GM13976 (cell line): ENCODE measurements around the gene OR7C1.

Experiments
- DNase-seq: peaks from one replicate; pipeline ENCODE4 v3.0.0; 2012; ENCODE audit warnings: low spot score
- CTCF ChIP-seq: IDR thresholded peaks from 2 replicates; pipeline ENCODE4 v1.5.1; 2012; ENCODE audit warnings: borderline replicate concordance, mild to moderate bottlenecking; ENCODE audit not compliant: insufficient read depth; ENCODE audit errors: extremely low read depth, missing control alignments, control extremely low read depth
- in situ Hi-C: fragments of 300-500 bp; cut with MboI; formaldehyde crosslinking; loops from one replicate; pipeline ENCODE4 v1.12.0; 2022; ENCODE audit warnings: low sequenced_read_pairs, mixed read lengths, inconsistent platforms; ENCODE audit not compliant: unreplicated experiment

Gene OR7C1

GRCh38 chr19:14763497-14764145 is 71.4 kb downstream of the OR7C1 start:
- in situ Hi-C loops = no loop called here
- no peak for DNase-seq
- TF ChIP-seq CTCF = no peak

GRCh38 chr19:14762111-14762510 is 72.9 kb downstream of the OR7C1 start:
- in situ Hi-C loops = no loop called here
- DNase-seq = no peak
- no peak for TF ChIP-seq CTCF

- in situ Hi-C loops = no loop called here
- DNase-seq = no peak
- TF ChIP-seq CTCF = no peak
These were observed 73.4 kb downstream of the OR7C1 start for GRCh38 chr19:14761607-14762006.

- in situ Hi-C loops = no loop called here
- DNase-seq = no peak
- no peak for TF ChIP-seq CTCF
These were observed 76.2 kb downstream of the OR7C1 start for GRCh38 chr19:14758816-14759215.

GRCh38 chr19:14748601-14749000 is 86.4 kb downstream of the OR7C1 start:
- in situ Hi-C loops = no loop called here
- DNase-seq = no peak
- no peak for TF ChIP-seq CTCF
